ENCODE results near the gene USP20.

Gene USP20

GRCh38 chr9:129836311-129837007 lies 1.2 kb downstream of the USP20 start:
- no peak overlapping the region for H3K27ac ChIP-seq (ENCODE audit: poor library complexity, severe bottlenecking)
- DNase-seq (ENCODE audit: low spot score) (no peak), ATAC-seq (ENCODE audit: low read depth) (no peak)

DNA sequence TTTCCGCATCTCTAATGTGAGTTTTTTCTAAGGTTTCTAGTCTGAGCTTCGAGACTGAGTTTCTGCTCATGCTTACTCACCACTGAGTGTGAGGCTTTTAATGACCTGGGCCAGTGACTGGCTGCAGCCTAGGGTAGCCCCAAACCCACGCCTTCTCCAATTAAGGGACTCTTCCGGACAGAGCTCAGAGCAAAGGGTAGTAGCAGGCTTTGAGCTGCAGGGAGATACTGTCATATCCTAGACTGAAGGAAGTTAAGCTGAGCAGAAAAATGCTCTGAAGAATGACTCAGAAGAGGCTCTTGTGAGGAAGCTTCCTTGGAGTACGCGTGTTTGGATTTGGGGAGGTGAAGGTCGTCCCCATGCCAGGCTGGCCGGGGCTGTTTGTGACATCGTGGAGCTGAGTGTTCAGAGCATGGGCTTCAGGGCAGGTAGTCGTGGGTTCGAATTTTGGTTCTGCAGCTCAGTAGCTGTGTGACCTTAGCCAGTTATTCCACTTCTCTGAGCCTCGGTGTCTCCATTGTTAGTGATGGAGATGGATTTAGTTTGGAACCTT lies 3.5 kb downstream of the USP20 start:
- peak; percentile 66 for ATAC-seq (ENCODE audit: low read depth)

More at GRCh38 chr9:129836311-129837007, 1.2 kb downstream of the USP20 start:
- peak overlapping the region; percentile 72 for H3K4me3 ChIP-seq (ENCODE audit: severe bottlenecking)
- peaks cover 19% of the 10 kb centered on the region for H3K36me3 ChIP-seq (ENCODE audit: low read depth)
- TF ChIP-seq, protein P1, sequence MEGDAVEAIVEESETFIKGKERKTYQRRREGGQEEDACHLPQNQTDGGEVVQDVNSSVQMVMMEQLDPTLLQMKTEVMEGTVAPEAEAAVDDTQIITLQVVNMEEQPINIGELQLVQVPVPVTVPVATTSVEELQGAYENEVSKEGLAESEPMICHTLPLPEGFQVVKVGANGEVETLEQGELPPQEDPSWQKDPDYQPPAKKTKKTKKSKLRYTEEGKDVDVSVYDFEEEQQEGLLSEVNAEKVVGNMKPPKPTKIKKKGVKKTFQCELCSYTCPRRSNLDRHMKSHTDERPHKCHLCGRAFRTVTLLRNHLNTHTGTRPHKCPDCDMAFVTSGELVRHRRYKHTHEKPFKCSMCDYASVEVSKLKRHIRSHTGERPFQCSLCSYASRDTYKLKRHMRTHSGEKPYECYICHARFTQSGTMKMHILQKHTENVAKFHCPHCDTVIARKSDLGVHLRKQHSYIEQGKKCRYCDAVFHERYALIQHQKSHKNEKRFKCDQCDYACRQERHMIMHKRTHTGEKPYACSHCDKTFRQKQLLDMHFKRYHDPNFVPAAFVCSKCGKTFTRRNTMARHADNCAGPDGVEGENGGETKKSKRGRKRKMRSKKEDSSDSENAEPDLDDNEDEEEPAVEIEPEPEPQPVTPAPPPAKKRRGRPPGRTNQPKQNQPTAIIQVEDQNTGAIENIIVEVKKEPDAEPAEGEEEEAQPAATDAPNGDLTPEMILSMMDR (IDR thresholded peaks at IDR 0.05; ENCODE audit: poor library complexity, severe bottlenecking): no peak
- H3K27me3 ChIP-seq (ENCODE audit: insufficient read depth, poor library complexity, severe bottlenecking): no peaks in the 10 kb centered on the region
- no peaks in the 10 kb centered on the region for H3K9me3 ChIP-seq (ENCODE audit: severe bottlenecking)
- peaks cover 14% of the 10 kb centered on the region for H3K4me1 ChIP-seq (ENCODE audit: insufficient read depth, poor library complexity, severe bottlenecking)

GRCh38 chr9:129839324-129840023 lies 4.2 kb downstream of the USP20 start:
- Histone ChIP-seq H3K4me3 (ENCODE audit: severe bottlenecking) (no peak overlapping the region), H3K4me1 (ENCODE audit: insufficient read depth, poor library complexity, severe bottlenecking) (peaks cover 9% of the 10 kb centered on the region), H3K9me3 (ENCODE audit: severe bottlenecking) (no peaks in the 10 kb centered on the region), H3K36me3 (ENCODE audit: low read depth) (no peaks in the 10 kb centered on the region), H3K27me3 (ENCODE audit: insufficient read depth, poor library complexity, severe bottlenecking) (no peaks in the 10 kb centered on the region), H3K27ac (ENCODE audit: poor library complexity, severe bottlenecking) (peak overlapping the region; percentile 7)
- TF ChIP-seq, protein P1 (IDR thresholded peaks at IDR 0.05; ENCODE audit: poor library complexity, severe bottlenecking): no peak
- no peak for ATAC-seq (ENCODE audit: low read depth)
- no peak for DNase-seq (ENCODE audit: low spot score)

More for the DNA sequence above, 3.5 kb downstream of the USP20 start:
- DNase-seq (ENCODE audit: low spot score): no peak
- H3K27me3 ChIP-seq (ENCODE audit: insufficient read depth, poor library complexity, severe bottlenecking): no peaks in the 10 kb centered on the region
- TF ChIP-seq, protein P1 (IDR thresholded peaks at IDR 0.05; ENCODE audit: poor library complexity, severe bottlenecking): no peak
- H3K27ac ChIP-seq (ENCODE audit: poor library complexity, severe bottlenecking): peak overlapping the region; percentile 7
- no peaks in the 10 kb centered on the region for H3K36me3 ChIP-seq (ENCODE audit: low read depth)
- no peaks in the 10 kb centered on the region for H3K9me3 ChIP-seq (ENCODE audit: severe bottlenecking)
- peaks cover 14% of the 10 kb centered on the region for H3K4me1 ChIP-seq (ENCODE audit: insufficient read depth, poor library complexity, severe bottlenecking)
- no peak overlapping the region for H3K4me3 ChIP-seq (ENCODE audit: severe bottlenecking)

DNA sequence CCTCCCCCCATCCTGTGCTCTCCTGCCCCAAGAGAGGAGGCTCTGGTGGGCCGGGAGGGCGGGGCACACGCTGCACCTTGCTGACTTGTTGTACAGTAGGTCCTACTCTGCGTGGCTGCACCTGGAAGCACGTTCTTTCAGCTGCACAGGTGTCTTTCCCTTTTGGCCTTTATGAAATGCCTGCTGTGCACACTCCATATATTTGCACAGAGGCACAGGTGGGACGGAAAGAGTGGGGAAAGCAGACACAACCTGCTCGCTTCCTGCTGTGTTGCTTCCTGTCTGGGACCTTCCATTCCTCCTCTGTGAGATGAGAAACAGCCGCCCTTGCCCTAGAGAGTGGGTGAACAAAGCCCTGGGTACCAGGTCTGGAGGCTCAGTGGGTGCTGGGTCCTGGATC lies 4.8 kb downstream of the USP20 start:
- H3K4me1 ChIP-seq (ENCODE audit: insufficient read depth, poor library complexity, severe bottlenecking): peaks cover 9% of the 10 kb centered on the region
- DNase-seq (ENCODE audit: low spot score) (no peak), ATAC-seq (ENCODE audit: low read depth) (no peak)
- no peaks in the 10 kb centered on the region for H3K36me3 ChIP-seq (ENCODE audit: low read depth)
- no peak overlapping the region for H3K27ac ChIP-seq (ENCODE audit: poor library complexity, severe bottlenecking)
- no peaks in the 10 kb centered on the region for H3K27me3 ChIP-seq (ENCODE audit: insufficient read depth, poor library complexity, severe bottlenecking)
- TF ChIP-seq, protein P1 (IDR thresholded peaks at IDR 0.05; ENCODE audit: poor library complexity, severe bottlenecking): no peak
- H3K9me3 ChIP-seq (ENCODE audit: severe bottlenecking): no peaks in the 10 kb centered on the region
- H3K4me3 ChIP-seq (ENCODE audit: severe bottlenecking): no peak overlapping the region
